ENCODE data around the gene ELP2. TPM values are rescaled to one million over a fixed set of nuclear protein-coding genes. Genes with fewer than 3 reads are reported as not detected.

Gene ELP2
- total RNA-seq, 1 experiment from 2014 or later = 137 TPM

GRCh38 chr18:36177913-36178312 is 48.2 kb downstream of the ELP2 start:
- Mint-ChIP-seq H3K27ac (peak overlapping the region in 1 of 3 experiments; percentile 89; a peak in 2 of 7 replicates), H3K4me1 (peaks cover 7 to 10% of the 10 kb centered on the region in 2 experiments; a peak in 3 of 4 replicates), H3K36me3 (ENCODE audit: insufficient read depth in 1 of 3, low read depth in 3 of 3) (peaks cover 3 to 38% (median 17%) of the 10 kb centered on the region in 3 experiments; a peak in 6 of 7 replicates), H3K4me3 (no peak overlapping the region), H3K9me3 (no peaks in the 10 kb centered on the region), H3K27me3 (ENCODE audit: low read depth) (peaks cover 2% of the 10 kb centered on the region)
- Histone ChIP-seq H2BK20ac (ENCODE audit: low read depth, low read length, poor library complexity, severe bottlenecking) (no peak overlapping the region), H3K56ac (ENCODE audit: insufficient read length, low read depth, low read length) (no peak overlapping the region), H2BK120ac (ENCODE audit: low read depth, low read length, poor library complexity, severe bottlenecking) (no peak overlapping the region), H3K14ac (ENCODE audit: insufficient read depth, low read length) (no peak overlapping the region), H4K8ac (replicated peaks; ENCODE audit: insufficient read length, low read depth, low read length) (no peak overlapping the region), H3K23me2 (ENCODE audit: insufficient read length, low read depth, low read length, poor library complexity, severe bottlenecking) (no peaks in the 10 kb centered on the region), H2AFZ (ENCODE audit: low read length) (no peak overlapping the region), H3T11ph (ENCODE audit: low read length) (no peak overlapping the region), H3K9ac (ENCODE audit: extremely low read depth, insufficient read length, low read length) (no peak overlapping the region), H3K79me2 (ENCODE audit: insufficient read depth, low read length) (no peaks in the 10 kb centered on the region), H3K27ac (ENCODE audit: insufficient read length, low read depth, low read length) (no peak overlapping the region), H2BK5ac (ENCODE audit: insufficient read length, low read length) (no peak overlapping the region), H4K91ac (ENCODE audit: insufficient read length, low read depth, low read length) (no peak overlapping the region), H3K79me1 (ENCODE audit: insufficient read depth, low read depth, low read length, poor library complexity, severe bottlenecking) (no peaks in the 10 kb centered on the region), H2AK5ac (ENCODE audit: insufficient read length, low read length) (no peak overlapping the region), H3K18ac (ENCODE audit: insufficient read length, low read depth, low read length) (no peak overlapping the region), H4K5ac (ENCODE audit: insufficient read length, low read depth, low read length) (no peak overlapping the region), H3K23ac (ENCODE audit: insufficient read length, low read depth, low read length) (no peak overlapping the region), H4K20me1 (ENCODE audit: control insufficient read depth, insufficient read depth, insufficient read length) (no peaks in the 10 kb centered on the region), H3K4me2 (ENCODE audit: insufficient read depth, insufficient read length, low read length) (no peak overlapping the region), H3K4me1 (ENCODE audit: insufficient read depth, low read length) (no peaks in the 10 kb centered on the region), H3K9me3 (ENCODE audit: control insufficient read depth, low read depth, low read length) (no peaks in the 10 kb centered on the region), H3K4ac (ENCODE audit: low read depth, low read length) (no peak overlapping the region), H3K27me3 (ENCODE audit: insufficient read depth, low read length) (no peaks in the 10 kb centered on the region), H2BK15ac (ENCODE audit: low read depth, low read length) (no peak overlapping the region), H2BK12ac (ENCODE audit: insufficient read length, low read depth, low read length) (no peak overlapping the region)
- TF ChIP-seq CTCF (conservative IDR thresholded peaks at IDR 0.05) = no peak
- WGBS (ENCODE audit: extremely low coverage, insufficient read length, low lambda C conversion rate) = no CpG with 5 or more reads among the region's 3 CpGs
- DNase-seq = no peak
